DMS53 treated with DMSO at 0.1 percent for 48 hours (cell line): ENCODE measurements around the gene SORCS2.
A peak's percentile ranks its signal among the peaks of the same experiment; 100 is the strongest.
"Not testable (repeated sequence)": the region's sequence is repeated elsewhere in the genome, so short reads cannot be mapped to it uniquely, and the experiment has no call there.

Source experiments
- DNase-seq: peaks from one replicate; lab custom pipeline; 2025; ENCODE audit not compliant: unreplicated experiment; lab: John Stamatoyannopoulos, UW

Gene SORCS2

GRCh38 chr4:7433376-7434140 lies 241.2 kb downstream of the SORCS2 start:
- DNase-seq = no peak

GRCh38 chr4:7434141-7434765 lies 241.9 kb downstream of the SORCS2 start:
- no peak for DNase-seq

- peak; percentile 58 for DNase-seq
Measured at GRCh38 chr4:7434766-7435150, 242.4 kb downstream of the SORCS2 start, which contains the start of gene PSAPL1. Gene PSAPL1, minus strand, starts transcription at chr4:7434930. Its CDS starts 51 bp downstream, at chr4:7434879.

- no peak for DNase-seq
Measured at GRCh38 chr4:7435471-7436061, 243.2 kb downstream of the SORCS2 start.

- no peak for DNase-seq
Measured at GRCh38 chr4:7436256-7436655, 243.9 kb downstream of the SORCS2 start.

GRCh38 chr4:7439699-7440098 lies 247.4 kb downstream of the SORCS2 start:
- no peak for DNase-seq

GRCh38 chr4:7441201-7441600 lies 248.9 kb downstream of the SORCS2 start:
- no peak for DNase-seq

- DNase-seq = no peak
Measured at GRCh38 chr4:7442574-7443162, 250.3 kb downstream of the SORCS2 start.

- DNase-seq = no peak
Measured at GRCh38 chr4:7444314-7444713, 252.0 kb downstream of the SORCS2 start.

GRCh38 chr4:7444731-7445130 lies 252.4 kb downstream of the SORCS2 start:
- DNase-seq = no peak

- no peak for DNase-seq
Measured at GRCh38 chr4:7447236-7447635, 254.9 kb downstream of the SORCS2 start.

GRCh38 chr4:7448036-7448435 lies 255.7 kb downstream of the SORCS2 start:
- DNase-seq = no peak

- DNase-seq = no peak
Measured at GRCh38 chr4:7450775-7451433, 258.6 kb downstream of the SORCS2 start.

GRCh38 chr4:7451434-7451789 lies 259.1 kb downstream of the SORCS2 start:
- DNase-seq = no peak

- no peak for DNase-seq
Measured at GRCh38 chr4:7451800-7452199, 259.5 kb downstream of the SORCS2 start.

- not testable (repeated sequence) for DNase-seq
Measured at GRCh38 chr4:7452802-7453201, 260.5 kb downstream of the SORCS2 start.

- DNase-seq = no peak
Measured at GRCh38 chr4:7457201-7458065, 265.1 kb downstream of the SORCS2 start.

GRCh38 chr4:7458066-7458425 lies 265.7 kb downstream of the SORCS2 start:
- no peak for DNase-seq

GRCh38 chr4:7458477-7458876 lies 266.1 kb downstream of the SORCS2 start:
- no peak for DNase-seq

- no peak for DNase-seq
Measured at GRCh38 chr4:7459471-7459870, 267.1 kb downstream of the SORCS2 start.

- no peak for DNase-seq
Measured at GRCh38 chr4:7460566-7460965, 268.2 kb downstream of the SORCS2 start.
